Astrocyte (in vitro differentiated cells and primary cell): ENCODE data around the gene IFITM10. TPM values are rescaled to one million over a fixed set of nuclear protein-coding genes. Genes with fewer than 3 reads are reported as not detected.

ENCODE experiments used
- DNase-seq: peaks from one replicate; pipeline ENCODE4 v3.0.0-alpha.2; 2010; ENCODE audit warnings: low read depth
- FAIRE-seq: peaks from 2 replicates; lab custom pipeline; 2011; peaks lifted over from hg19 to GRCh38; lab: Jason Lieb, UNC
- H2AFZ ChIP-seq: 2 replicates; pipeline ENCODE4 v1.6.0; 2012; ENCODE audit warnings: low read depth, low read length, inconsistent platforms
- H3K27ac ChIP-seq: 2 replicates; pipeline ENCODE4 v1.5.1; 2011; ENCODE audit warnings: low read depth, low read length, inconsistent platforms
- H3K27me3 ChIP-seq: 2 replicates; pipeline ENCODE4 v1.6.0; 2011; ENCODE audit warnings: low read length, inconsistent platforms; ENCODE audit not compliant: insufficient read depth
- H3K36me3 ChIP-seq: 2 replicates; pipeline ENCODE4 v1.5.1; 2011; ENCODE audit warnings: low read length, inconsistent platforms; ENCODE audit not compliant: insufficient read depth
- H3K4me1 ChIP-seq: 2 replicates; pipeline ENCODE4 v1.5.1; 2011; ENCODE audit warnings: low read length, inconsistent platforms; ENCODE audit not compliant: insufficient read depth
- H3K4me2 ChIP-seq: 2 replicates; pipeline ENCODE4 v1.6.0; 2012; ENCODE audit warnings: low read length, inconsistent platforms
- H3K4me3 ChIP-seq: 2 replicates; pipeline ENCODE4 v1.5.1; 2011; ENCODE audit warnings: low read depth, mild to moderate bottlenecking, low read length, inconsistent platforms; ENCODE audit not compliant: insufficient read depth
- H3K79me2 ChIP-seq: 2 replicates; pipeline ENCODE4 v1.6.0; 2012; ENCODE audit warnings: mild to moderate bottlenecking, low read length, inconsistent platforms; ENCODE audit not compliant: insufficient read depth
- H3K9ac ChIP-seq: 2 replicates; pipeline ENCODE4 v1.6.0; 2012; ENCODE audit warnings: mild to moderate bottlenecking, low read length, inconsistent platforms
- H3K9me3 ChIP-seq: 2 replicates; pipeline ENCODE4 v1.5.1; 2012; ENCODE audit warnings: low read depth, mild to moderate bottlenecking, low read length, inconsistent platforms; ENCODE audit not compliant: insufficient read depth
- H4K20me1 ChIP-seq: 2 replicates; pipeline ENCODE4 v1.6.0; 2012; ENCODE audit warnings: low read length, inconsistent platforms; ENCODE audit not compliant: insufficient read depth
- H3K27ac Mint-ChIP-seq: one replicate; pipeline ENCODE4 v1.8.0; 2021; ENCODE audit warnings: mild to moderate bottlenecking, mixed read lengths; ENCODE audit not compliant: unreplicated experiment
- H3K27me3 Mint-ChIP-seq: one replicate; pipeline ENCODE4 v1.8.0; 2021; ENCODE audit warnings: low read depth, mixed read lengths; ENCODE audit not compliant: unreplicated experiment
- H3K36me3 Mint-ChIP-seq: one replicate; pipeline ENCODE4 v1.8.0; 2021; ENCODE audit warnings: low read depth, mixed read lengths; ENCODE audit not compliant: unreplicated experiment
- H3K4me1 Mint-ChIP-seq: one replicate; pipeline ENCODE4 v1.8.0; 2021; ENCODE audit warnings: low read depth, mixed read lengths; ENCODE audit not compliant: unreplicated experiment
- H3K4me3 Mint-ChIP-seq: one replicate; pipeline ENCODE4 v1.8.0; 2021; ENCODE audit warnings: mild to moderate bottlenecking, moderate library complexity, mixed read lengths; ENCODE audit not compliant: unreplicated experiment
- H3K9me3 Mint-ChIP-seq: one replicate; pipeline ENCODE4 v1.8.0; 2021; ENCODE audit warnings: mild to moderate bottlenecking, mixed read lengths; ENCODE audit not compliant: unreplicated experiment
- EZH2 ChIP-seq: IDR thresholded peaks from 2 replicates; pipeline ENCODE4 v1.6.1; 2012; ENCODE audit warnings: mild to moderate bottlenecking, low read length, inconsistent platforms; ENCODE audit not compliant: insufficient read depth
- total RNA-seq: library from RNA; stranded (reverse); gene quantifications from 2 replicates; pipeline ENCODE4 v1.2.1, GENCODE V29; 2021
- TF ChIP-seq, protein P1 (sequence below): IDR thresholded peaks from 2 replicates; pipeline ENCODE4 v1.5.1; 2011; ENCODE audit warnings: low read depth, mild to moderate bottlenecking, inconsistent platforms, low read length, moderate library complexity; ENCODE audit not compliant: insufficient read depth

Gene IFITM10
- total RNA-seq, 1 donor from 2014 or later, result 2.0 TPM

DNA sequence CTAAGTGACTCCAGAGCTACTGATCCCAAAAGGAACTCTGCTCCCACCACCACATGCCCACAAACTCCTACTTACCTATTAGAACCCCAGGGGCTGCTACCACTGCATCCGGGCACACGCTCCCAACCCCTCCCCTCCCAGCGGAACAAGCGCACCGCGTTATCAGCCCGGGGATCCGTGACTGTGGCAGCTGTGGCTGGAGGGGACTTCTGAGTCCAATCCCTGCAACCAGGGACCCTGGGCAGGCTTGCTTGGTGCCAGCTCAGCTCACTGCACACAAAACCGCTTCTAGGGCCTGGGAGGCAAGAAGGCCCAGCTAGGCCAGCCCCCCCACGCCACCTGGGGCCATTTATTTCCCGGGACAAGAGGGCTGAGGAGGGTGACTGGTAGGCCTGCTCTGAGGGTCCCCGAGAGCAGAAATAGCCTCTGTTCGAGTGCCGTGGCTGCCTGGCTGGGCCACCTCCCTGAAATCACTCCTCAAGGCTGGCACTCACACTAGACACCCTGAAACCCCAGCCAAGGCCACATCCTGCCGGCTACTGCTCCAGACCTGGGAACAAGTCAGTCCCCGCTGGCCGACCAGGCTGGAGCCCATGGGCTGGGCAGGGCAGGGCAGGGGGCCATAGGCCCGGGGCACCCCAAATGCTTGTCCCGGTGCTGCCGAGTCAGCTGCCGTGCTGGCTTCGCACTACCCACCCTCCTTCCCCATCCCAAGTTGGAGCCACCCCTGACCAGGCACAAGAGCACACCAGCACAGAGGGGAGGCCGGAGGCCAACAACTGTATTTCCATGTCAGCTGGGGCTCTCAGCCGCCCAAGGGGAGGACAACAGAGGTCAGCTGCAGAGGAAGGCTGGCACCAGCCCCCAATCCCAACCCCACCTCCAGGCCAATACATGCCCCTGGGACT, 1.9 kb upstream of the IFITM10 start:
- H2AFZ ChIP-seq, result no peak overlapping the region
- DNase-seq (no peak), FAIRE-seq (no peak)
- no peaks in the 10 kb centered on the region for H3K36me3 ChIP-seq
- no peaks in the 10 kb centered on the region for H3K27me3 ChIP-seq
- H3K4me2 ChIP-seq, result no peak overlapping the region
- no peaks in the 10 kb centered on the region for H3K79me2 ChIP-seq
- H3K4me1 ChIP-seq, result peaks cover 28% of the 10 kb centered on the region
- peaks cover 16% of the 10 kb centered on the region for H3K4me1 Mint-ChIP-seq
- H3K9me3 Mint-ChIP-seq, result no peaks in the 10 kb centered on the region
- H3K36me3 Mint-ChIP-seq, result peaks cover 12% of the 10 kb centered on the region
- H3K27ac Mint-ChIP-seq, result no peak overlapping the region
- no peak overlapping the region for H3K9ac ChIP-seq
- H3K27me3 Mint-ChIP-seq, result peaks cover 4% of the 10 kb centered on the region
- no peak overlapping the region for H3K4me3 ChIP-seq
- H3K27ac ChIP-seq, result no peak overlapping the region
- H3K4me3 Mint-ChIP-seq, result no peak overlapping the region
- no peaks in the 10 kb centered on the region for H3K9me3 ChIP-seq
- TF ChIP-seq, protein P1, sequence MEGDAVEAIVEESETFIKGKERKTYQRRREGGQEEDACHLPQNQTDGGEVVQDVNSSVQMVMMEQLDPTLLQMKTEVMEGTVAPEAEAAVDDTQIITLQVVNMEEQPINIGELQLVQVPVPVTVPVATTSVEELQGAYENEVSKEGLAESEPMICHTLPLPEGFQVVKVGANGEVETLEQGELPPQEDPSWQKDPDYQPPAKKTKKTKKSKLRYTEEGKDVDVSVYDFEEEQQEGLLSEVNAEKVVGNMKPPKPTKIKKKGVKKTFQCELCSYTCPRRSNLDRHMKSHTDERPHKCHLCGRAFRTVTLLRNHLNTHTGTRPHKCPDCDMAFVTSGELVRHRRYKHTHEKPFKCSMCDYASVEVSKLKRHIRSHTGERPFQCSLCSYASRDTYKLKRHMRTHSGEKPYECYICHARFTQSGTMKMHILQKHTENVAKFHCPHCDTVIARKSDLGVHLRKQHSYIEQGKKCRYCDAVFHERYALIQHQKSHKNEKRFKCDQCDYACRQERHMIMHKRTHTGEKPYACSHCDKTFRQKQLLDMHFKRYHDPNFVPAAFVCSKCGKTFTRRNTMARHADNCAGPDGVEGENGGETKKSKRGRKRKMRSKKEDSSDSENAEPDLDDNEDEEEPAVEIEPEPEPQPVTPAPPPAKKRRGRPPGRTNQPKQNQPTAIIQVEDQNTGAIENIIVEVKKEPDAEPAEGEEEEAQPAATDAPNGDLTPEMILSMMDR, result no peak
- TF ChIP-seq EZH2, result no peak
- peaks cover 29% of the 10 kb centered on the region for H4K20me1 ChIP-seq

DNA sequence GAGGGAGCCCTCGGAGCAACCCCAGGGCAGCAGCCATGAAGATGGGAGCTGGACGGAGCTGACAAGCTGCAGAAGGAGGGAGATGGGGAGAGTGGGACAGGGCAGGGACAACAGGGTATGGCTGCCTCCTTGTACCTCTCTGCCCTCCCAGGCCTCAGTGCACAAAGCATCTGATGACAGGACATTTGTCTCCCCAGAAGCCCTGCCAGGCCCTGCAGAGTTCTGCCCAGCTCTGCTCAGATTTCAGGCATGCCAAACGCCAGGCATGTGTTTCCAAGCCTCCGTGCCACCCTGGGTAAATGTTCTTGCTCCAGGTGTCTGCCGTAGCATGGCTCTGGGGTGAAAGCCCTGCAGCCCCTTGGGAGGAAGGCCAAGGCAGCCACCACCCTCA, 1.1 kb upstream of the IFITM10 start:
- no peak overlapping the region for H3K27ac Mint-ChIP-seq

More for the DNA sequence above, 1.1 kb upstream of the IFITM10 start:
- DNase-seq (no peak), FAIRE-seq (no peak)
- Mint-ChIP-seq H3K4me1 (peaks cover 16% of the 10 kb centered on the region), H3K27me3 (peaks cover 6% of the 10 kb centered on the region), H3K36me3 (peaks cover 12% of the 10 kb centered on the region), H3K9me3 (no peaks in the 10 kb centered on the region), H3K4me3 (no peak overlapping the region)
- no peaks in the 10 kb centered on the region for H3K27me3 ChIP-seq
- no peak overlapping the region for H2AFZ ChIP-seq
- H3K4me1 ChIP-seq, result peaks cover 28% of the 10 kb centered on the region
- no peaks in the 10 kb centered on the region for H3K36me3 ChIP-seq
- no peak overlapping the region for H3K9ac ChIP-seq
- H3K4me3 ChIP-seq, result no peak overlapping the region
- no peak overlapping the region for H3K4me2 ChIP-seq
- H3K27ac ChIP-seq, result no peak overlapping the region
- peaks cover 31% of the 10 kb centered on the region for H4K20me1 ChIP-seq
- TF ChIP-seq EZH2, result no peak
- TF ChIP-seq, protein P1, result no peak
- no peaks in the 10 kb centered on the region for H3K9me3 ChIP-seq
- no peaks in the 10 kb centered on the region for H3K79me2 ChIP-seq
